RWPE1 (cell line): Measurements from ENCODE around the gene CATSPER4.

Source experiments
- CTCF ChIA-PET: fragments of 350-600 bp; sonication (Branson Sonifier 250); formaldehyde crosslinking; extraction: SDS; loops from one replicate; lab custom pipeline; 2021; lab: Yijun Ruan, JAX
- POLR2A ChIA-PET: fragments of 400-600 bp; formaldehyde crosslinking; extraction: SDS; loops from one replicate; lab custom pipeline; 2020; ENCODE audit warnings: antibody characterized with exemption; ENCODE audit not compliant: low non-redundant PET; lab: Yijun Ruan, JAX
- DNase-seq: peaks from one replicate; pipeline ENCODE4 v3.0.0; 2012; ENCODE audit warnings: low spot score
- H3K27ac ChIP-seq: fragments of 450-650 bp; 2 replicates; pipeline ENCODE4 v1.5.1; 2017
- TF ChIP-seq, protein P1 (sequence below): fragments of 450-650 bp; conservative IDR thresholded peaks from 2 replicates; pipeline ENCODE4 v1.5.1; 2017; ENCODE audit warnings: low read depth, mild to moderate bottlenecking

Gene CATSPER4

DNA sequence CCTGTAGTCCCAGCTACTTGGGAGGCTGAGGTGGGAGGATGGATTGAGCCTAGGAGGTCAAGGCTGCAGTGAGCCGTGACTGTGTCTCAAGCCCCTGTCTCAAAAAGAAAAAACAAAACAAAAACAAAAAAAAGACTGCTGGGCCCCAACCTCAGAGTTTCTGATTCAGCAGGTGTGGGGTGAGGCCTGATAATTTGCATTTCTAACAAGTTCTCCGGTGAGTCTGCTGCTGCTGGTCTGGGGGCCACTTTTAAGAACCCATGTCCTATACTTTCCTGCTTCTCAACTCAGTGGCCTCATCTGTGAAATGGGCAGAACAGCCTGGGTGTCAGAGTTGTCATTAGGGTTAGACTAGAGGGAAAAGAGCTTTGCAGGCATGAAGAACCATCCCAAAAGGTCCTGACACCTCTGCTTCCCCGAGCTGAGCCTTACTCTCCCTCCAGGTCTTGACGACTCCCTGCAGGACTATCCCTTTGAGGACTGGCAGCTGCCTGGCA lies 10.3 kb upstream of the CATSPER4 start:
- POLR2A ChIA-PET: no interaction called here
- CTCF ChIA-PET: interaction anchor here (1.2 to 1.6 kb wide), 2 partner anchors 10 to 53 kb away, joined by 3 to 7 read pairs; partner anchors contain the start of gene ZNF593
- DNase-seq: no peak
- no peak overlapping the region for H3K27ac ChIP-seq
- TF ChIP-seq, protein P1, sequence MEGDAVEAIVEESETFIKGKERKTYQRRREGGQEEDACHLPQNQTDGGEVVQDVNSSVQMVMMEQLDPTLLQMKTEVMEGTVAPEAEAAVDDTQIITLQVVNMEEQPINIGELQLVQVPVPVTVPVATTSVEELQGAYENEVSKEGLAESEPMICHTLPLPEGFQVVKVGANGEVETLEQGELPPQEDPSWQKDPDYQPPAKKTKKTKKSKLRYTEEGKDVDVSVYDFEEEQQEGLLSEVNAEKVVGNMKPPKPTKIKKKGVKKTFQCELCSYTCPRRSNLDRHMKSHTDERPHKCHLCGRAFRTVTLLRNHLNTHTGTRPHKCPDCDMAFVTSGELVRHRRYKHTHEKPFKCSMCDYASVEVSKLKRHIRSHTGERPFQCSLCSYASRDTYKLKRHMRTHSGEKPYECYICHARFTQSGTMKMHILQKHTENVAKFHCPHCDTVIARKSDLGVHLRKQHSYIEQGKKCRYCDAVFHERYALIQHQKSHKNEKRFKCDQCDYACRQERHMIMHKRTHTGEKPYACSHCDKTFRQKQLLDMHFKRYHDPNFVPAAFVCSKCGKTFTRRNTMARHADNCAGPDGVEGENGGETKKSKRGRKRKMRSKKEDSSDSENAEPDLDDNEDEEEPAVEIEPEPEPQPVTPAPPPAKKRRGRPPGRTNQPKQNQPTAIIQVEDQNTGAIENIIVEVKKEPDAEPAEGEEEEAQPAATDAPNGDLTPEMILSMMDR: no peak

DNA sequence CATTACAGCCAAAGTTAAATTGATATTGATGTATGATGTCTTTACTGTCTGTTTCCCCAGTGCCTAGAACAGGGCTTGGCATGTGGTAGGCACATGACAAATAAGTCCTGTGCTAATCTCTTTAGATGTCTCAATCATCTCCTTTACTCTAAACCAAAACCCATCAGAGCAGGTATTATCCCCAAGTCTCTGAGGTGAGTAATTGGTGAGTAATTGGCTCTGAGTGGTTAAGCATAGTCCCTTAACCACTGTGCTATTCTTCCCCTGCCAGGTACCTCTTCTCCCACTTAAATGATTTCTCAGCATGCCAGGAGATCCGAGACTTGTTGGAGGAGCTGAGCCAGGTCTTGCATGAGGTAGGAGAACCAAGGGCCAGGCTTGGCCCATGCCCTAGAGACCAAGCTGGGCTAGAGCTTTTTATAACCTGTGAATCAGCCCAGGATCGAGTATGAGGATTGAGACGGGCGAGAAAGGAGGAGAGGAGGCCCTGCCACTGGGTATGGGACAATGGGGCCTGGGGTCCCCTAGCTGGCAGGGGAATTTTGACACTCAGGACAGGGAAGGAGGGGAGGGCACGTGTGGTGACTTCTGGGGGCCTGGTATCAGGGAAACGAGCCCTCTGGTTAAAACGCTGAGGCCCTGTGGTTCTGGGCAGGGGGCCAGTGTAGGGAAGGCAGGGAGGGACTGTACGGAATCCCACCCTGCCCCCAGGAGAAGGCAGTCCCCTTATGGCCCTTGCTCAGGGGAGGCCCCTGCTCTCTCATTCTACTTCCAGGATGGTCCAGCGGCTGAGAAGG lies 8.6 kb upstream of the CATSPER4 start:
- ChIA-PET CTCF (interaction anchor here (1.6 kb wide), 1 partner anchor 12 kb away, joined by 7 read pairs; the partner anchor contains the start of gene ZNF593), POLR2A (no interaction called here)
- DNase-seq: peak; percentile 90
- TF ChIP-seq, protein P1: no peak
- H3K27ac ChIP-seq: peak overlapping the region; percentile 55

DNA sequence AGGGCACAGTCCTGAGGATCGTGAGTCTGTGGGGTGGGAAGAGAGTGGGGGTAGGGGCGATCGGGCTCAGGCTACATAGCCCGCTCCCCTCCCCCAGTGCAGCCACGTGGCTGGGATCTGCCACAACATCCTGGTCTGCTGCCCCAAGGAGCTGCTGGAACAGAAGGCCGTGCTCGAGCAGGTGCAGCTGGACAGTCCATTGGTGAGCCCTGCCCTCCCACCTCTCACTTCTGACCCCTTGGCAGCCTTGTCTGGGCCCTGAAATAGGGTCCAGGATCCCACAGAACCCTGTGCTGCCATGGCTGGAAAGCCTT lies 8.1 kb upstream of the CATSPER4 start:
- ChIA-PET POLR2A (no interaction called here), CTCF (no interaction called here)
- TF ChIP-seq, protein P1: no peak
- peak overlapping the region; percentile 55 for H3K27ac ChIP-seq
- DNase-seq: no peak

DNA sequence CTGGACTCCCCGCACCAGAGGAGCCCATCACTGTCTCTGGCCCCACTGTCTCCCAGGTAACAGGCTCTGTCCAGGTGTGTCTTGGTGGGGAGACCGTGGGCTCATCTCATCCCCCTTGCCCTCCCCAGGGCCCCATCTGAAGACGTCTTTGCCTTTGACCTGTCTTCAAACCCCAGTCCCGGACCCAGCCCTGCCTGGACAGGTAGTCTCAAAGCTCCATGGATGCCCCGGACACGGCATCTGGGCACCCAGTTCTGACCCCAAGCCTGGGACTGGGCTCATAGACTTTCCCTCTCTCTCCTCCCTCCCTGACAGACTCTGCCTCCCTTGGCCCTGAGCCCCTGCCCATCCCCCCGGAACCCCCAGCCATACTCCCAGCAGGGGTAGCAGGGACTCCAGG lies 6.3 kb upstream of the CATSPER4 start:
- DNase-seq: no peak
- ChIA-PET CTCF (interaction anchor here (1.0 kb wide), 1 partner anchor 50 kb away, joined by 5 read pairs; the partner anchor contains the start of gene CEP85), POLR2A (no interaction called here)
- no peak overlapping the region for H3K27ac ChIP-seq
- TF ChIP-seq, protein P1: no peak

DNA sequence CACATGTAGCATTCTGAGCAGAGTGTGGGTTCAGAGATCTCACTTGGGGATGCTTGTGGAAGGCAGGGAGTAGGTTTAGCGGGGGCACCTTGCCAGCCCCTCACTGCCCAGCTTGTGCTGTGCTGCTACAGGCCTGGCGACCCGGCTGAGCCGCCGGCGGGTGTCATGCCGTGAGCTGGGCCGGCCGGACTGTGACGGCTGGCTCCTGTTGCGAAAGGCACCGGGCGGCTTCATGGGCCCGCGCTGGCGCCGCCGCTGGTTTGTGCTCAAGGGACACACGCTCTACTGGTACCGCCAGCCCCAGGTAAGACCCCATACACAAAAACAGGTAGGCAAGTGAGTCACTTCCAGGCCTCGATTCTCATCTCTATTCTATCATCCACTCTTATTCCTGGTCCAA lies 5.5 kb upstream of the CATSPER4 start:
- ChIA-PET POLR2A (no interaction called here), CTCF (interaction anchor here (0.6 to 1.0 kb wide), 2 partner anchors 49 to 236 kb away, joined by 5 to 6 read pairs; partner anchors contain the start of gene CEP85)
- TF ChIP-seq, protein P1: no peak

DNA sequence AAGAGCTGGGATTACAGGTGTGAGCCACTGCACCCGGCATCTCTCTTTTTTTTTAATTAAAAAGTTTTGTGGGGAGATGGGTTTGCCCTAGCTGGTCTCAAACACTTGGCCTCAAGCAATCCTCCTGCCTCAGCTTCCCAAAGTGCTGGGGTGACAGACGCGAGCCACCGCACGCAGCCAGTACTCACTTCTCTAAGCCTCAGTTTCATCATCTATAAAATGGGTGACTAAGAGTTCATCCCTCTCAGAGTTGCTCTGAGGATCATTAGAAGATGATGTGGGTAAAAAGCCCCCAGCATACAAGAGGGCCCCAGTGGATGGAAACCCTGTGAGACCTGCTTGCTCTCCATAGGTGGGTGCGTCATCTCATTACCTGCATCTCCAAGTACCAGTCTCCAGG lies 2.5 kb upstream of the CATSPER4 start:
- ChIA-PET POLR2A (no interaction called here), CTCF (interaction anchor here (1.6 kb wide), 1 partner anchor 18 kb away, joined by 4 read pairs; the partner anchor contains the start of gene ZNF593)
- TF ChIP-seq, protein P1: no peak
- DNase-seq: no peak
- no peak overlapping the region for H3K27ac ChIP-seq

More for the DNA sequence above, 5.5 kb upstream of the CATSPER4 start:
- DNase-seq: no peak
- no peak overlapping the region for H3K27ac ChIP-seq
